NCI-H748 (cell line): ENCODE measurements around the gene ULK4.
"Not testable (repeated sequence)": the region's sequence is repeated elsewhere in the genome, so short reads cannot be mapped to it uniquely, and the experiment has no call there.

Source experiments
- DNase-seq: peaks from one replicate; lab custom pipeline; 2025; ENCODE audit not compliant: unreplicated experiment; lab: John Stamatoyannopoulos, UW

The ULK4 gene

GRCh38 chr3:41874022-41874421, 87.9 kb downstream of the ULK4 start:
- no peak for DNase-seq

- no peak for DNase-seq
Measured at GRCh38 chr3:41872157-41872556, 89.7 kb downstream of the ULK4 start.

GRCh38 chr3:41867533-41867932, 94.4 kb downstream of the ULK4 start:
- DNase-seq = no peak

- DNase-seq = no peak
Measured at GRCh38 chr3:41866298-41866697, 95.6 kb downstream of the ULK4 start.

- DNase-seq = no peak
Measured at GRCh38 chr3:41863024-41863423, 98.9 kb downstream of the ULK4 start.

GRCh38 chr3:41860489-41860888, 101.4 kb downstream of the ULK4 start:
- DNase-seq = not testable (repeated sequence)

GRCh38 chr3:41854956-41855355, 106.9 kb downstream of the ULK4 start:
- DNase-seq = no peak

GRCh38 chr3:41853540-41854196, 108.2 kb downstream of the ULK4 start:
- DNase-seq = no peak

GRCh38 chr3:41848753-41849574, 112.9 kb downstream of the ULK4 start:
- DNase-seq = no peak

- no peak for DNase-seq
Measured at GRCh38 chr3:41847679-41848078, 114.2 kb downstream of the ULK4 start.

GRCh38 chr3:41846850-41847249, 115.1 kb downstream of the ULK4 start:
- no peak for DNase-seq

- no peak for DNase-seq
Measured at GRCh38 chr3:41845826-41846225, 116.1 kb downstream of the ULK4 start.

GRCh38 chr3:41844256-41844655, 117.6 kb downstream of the ULK4 start:
- DNase-seq = not testable (repeated sequence)

- DNase-seq = not testable (repeated sequence)
Measured at GRCh38 chr3:41840936-41841668, 120.8 kb downstream of the ULK4 start.

GRCh38 chr3:41836360-41837134, 125.4 kb downstream of the ULK4 start:
- no peak for DNase-seq

- no peak for DNase-seq
Measured at GRCh38 chr3:41833628-41834027, 128.3 kb downstream of the ULK4 start.

GRCh38 chr3:41819236-41819635, 142.7 kb downstream of the ULK4 start:
- DNase-seq = no peak

- no peak for DNase-seq
Measured at GRCh38 chr3:41808618-41809017, 153.3 kb downstream of the ULK4 start.

- no peak for DNase-seq
Measured at GRCh38 chr3:41808152-41808551, 153.8 kb downstream of the ULK4 start.

- DNase-seq = peak; percentile 18
Measured at GRCh38 chr3:41794748-41795589, 166.9 kb downstream of the ULK4 start.
